ENCODE results near the gene RAMACL. TPM values are rescaled to one million over a fixed set of nuclear protein-coding genes. Genes with fewer than 3 reads are reported as not detected.

RAMACL gene
- total and polyA plus RNA-seq, 2 donors (not counting 1 experiment from before 2014, with no cell fraction given), result 0.22 to 5.0 TPM

DNA sequence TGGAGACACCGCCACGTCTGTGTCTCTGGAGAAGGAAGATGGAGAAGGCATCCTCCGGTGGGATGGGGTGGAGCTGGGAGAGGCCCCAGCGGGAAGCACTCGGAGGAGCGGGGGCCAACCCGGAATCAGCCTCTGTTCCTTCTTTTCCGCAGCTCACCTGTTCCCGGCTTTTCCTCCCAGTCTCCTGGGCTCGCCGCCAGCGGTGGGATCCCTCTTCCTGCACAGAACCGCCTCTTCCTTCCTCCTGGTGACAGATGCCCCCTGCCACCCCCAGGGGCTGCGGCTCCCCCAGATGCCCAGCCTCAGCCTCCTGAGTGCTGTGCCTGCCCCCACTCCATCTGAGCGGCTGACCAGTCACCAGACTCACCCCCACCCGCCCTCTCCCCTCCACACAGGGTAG, 23.3 kb downstream of the RAMACL start:
- no peak for DNase-seq (ENCODE audit: low read depth in 2 of 2)
- no peak overlapping the region for H3K4me2 ChIP-seq (ENCODE audit: extremely low read depth, insufficient read depth, low read length)
- H3K36me3 ChIP-seq (ENCODE audit: control insufficient read depth, insufficient read depth, low read length), result no peaks in the 10 kb centered on the region
- H3K9me3 ChIP-seq (ENCODE audit: control insufficient read depth, insufficient read depth, low read depth, low read length), result no peaks in the 10 kb centered on the region
- H3K4me1 ChIP-seq (ENCODE audit: control insufficient read depth, extremely low read depth, insufficient read depth, low read length), result peaks cover 33% of the 10 kb centered on the region
- H3K27me3 ChIP-seq (ENCODE audit: control insufficient read depth, insufficient read depth, low read length), result no peaks in the 10 kb centered on the region
- H3K79me2 ChIP-seq (ENCODE audit: control insufficient read depth, insufficient read depth, low read length), result peaks cover 6% of the 10 kb centered on the region
- no peaks in the 10 kb centered on the region for H4K20me1 ChIP-seq (ENCODE audit: control insufficient read depth, extremely low read depth, insufficient read depth, low read length)
- H2AFZ ChIP-seq (ENCODE audit: low read length), result no peak overlapping the region
- H3K9ac ChIP-seq (ENCODE audit: insufficient read depth, low read length), result no peak overlapping the region
- no peak overlapping the region for H3K27ac ChIP-seq (ENCODE audit: insufficient read depth, low read length)
- TF ChIP-seq, protein P1, sequence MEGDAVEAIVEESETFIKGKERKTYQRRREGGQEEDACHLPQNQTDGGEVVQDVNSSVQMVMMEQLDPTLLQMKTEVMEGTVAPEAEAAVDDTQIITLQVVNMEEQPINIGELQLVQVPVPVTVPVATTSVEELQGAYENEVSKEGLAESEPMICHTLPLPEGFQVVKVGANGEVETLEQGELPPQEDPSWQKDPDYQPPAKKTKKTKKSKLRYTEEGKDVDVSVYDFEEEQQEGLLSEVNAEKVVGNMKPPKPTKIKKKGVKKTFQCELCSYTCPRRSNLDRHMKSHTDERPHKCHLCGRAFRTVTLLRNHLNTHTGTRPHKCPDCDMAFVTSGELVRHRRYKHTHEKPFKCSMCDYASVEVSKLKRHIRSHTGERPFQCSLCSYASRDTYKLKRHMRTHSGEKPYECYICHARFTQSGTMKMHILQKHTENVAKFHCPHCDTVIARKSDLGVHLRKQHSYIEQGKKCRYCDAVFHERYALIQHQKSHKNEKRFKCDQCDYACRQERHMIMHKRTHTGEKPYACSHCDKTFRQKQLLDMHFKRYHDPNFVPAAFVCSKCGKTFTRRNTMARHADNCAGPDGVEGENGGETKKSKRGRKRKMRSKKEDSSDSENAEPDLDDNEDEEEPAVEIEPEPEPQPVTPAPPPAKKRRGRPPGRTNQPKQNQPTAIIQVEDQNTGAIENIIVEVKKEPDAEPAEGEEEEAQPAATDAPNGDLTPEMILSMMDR (conservative IDR thresholded peaks at IDR 0.05 in 1 of 2, IDR thresholded peaks at IDR 0.05 in 1 of 2; ENCODE audit: low read depth in 1 of 2, low read length in 2 of 2), result no peak
- no peak for TF ChIP-seq EZH2 (IDR thresholded peaks at IDR 0.05; ENCODE audit: low read length, missing control alignments)
- H3K4me3 ChIP-seq (replicated peaks in 1 of 4; ENCODE audit: control extremely low read depth in 1 of 4, insufficient read depth in 1 of 4, low read depth in 3 of 4, low read length in 4 of 4), result no peak overlapping the region

DNA sequence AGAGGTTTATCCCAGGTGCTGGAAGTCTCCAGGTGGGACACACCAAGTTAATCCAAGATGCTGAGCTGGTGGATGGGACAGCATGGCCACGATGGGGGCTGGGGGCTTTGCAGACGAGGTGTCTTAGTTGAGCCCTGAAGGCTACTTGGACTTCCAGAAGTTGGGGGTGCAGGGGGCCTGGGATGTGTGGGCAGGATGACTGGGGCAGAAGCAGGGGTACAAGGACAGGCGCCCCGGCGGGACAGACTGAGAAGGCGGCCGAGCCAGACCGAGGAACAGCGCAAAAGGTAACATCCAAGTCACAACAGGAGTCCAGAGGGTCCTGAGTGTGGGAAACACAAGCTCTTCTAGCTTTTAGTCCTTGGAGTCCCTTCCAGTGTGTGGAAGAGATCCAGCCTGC, 23.8 kb downstream of the RAMACL start:
- H3K4me2 ChIP-seq (ENCODE audit: extremely low read depth, insufficient read depth, low read length), result no peak overlapping the region
- no peak overlapping the region for H3K9ac ChIP-seq (ENCODE audit: insufficient read depth, low read length)
- no peak for TF ChIP-seq EZH2 (IDR thresholded peaks at IDR 0.05; ENCODE audit: low read length, missing control alignments)
- TF ChIP-seq, protein P1 (conservative IDR thresholded peaks at IDR 0.05 in 1 of 2, IDR thresholded peaks at IDR 0.05 in 1 of 2; ENCODE audit: low read depth in 1 of 2, low read length in 2 of 2), result no peak
- H3K9me3 ChIP-seq (ENCODE audit: control insufficient read depth, insufficient read depth, low read depth, low read length), result no peaks in the 10 kb centered on the region
- peak overlapping the region; percentile 13 for H3K27ac ChIP-seq (ENCODE audit: insufficient read depth, low read length)
- H4K20me1 ChIP-seq (ENCODE audit: control insufficient read depth, extremely low read depth, insufficient read depth, low read length), result no peaks in the 10 kb centered on the region
- H3K4me3 ChIP-seq (replicated peaks in 1 of 4; ENCODE audit: control extremely low read depth in 1 of 4, insufficient read depth in 1 of 4, low read depth in 3 of 4, low read length in 4 of 4), result no peak overlapping the region
- H3K36me3 ChIP-seq (ENCODE audit: control insufficient read depth, insufficient read depth, low read length), result no peaks in the 10 kb centered on the region
- H3K4me1 ChIP-seq (ENCODE audit: control insufficient read depth, extremely low read depth, insufficient read depth, low read length), result peaks cover 33% of the 10 kb centered on the region
- no peak for DNase-seq (ENCODE audit: low read depth in 2 of 2)
- H2AFZ ChIP-seq (ENCODE audit: low read length), result no peak overlapping the region
- no peaks in the 10 kb centered on the region for H3K27me3 ChIP-seq (ENCODE audit: control insufficient read depth, insufficient read depth, low read length)
- H3K79me2 ChIP-seq (ENCODE audit: control insufficient read depth, insufficient read depth, low read length), result peaks cover 6% of the 10 kb centered on the region

DNA sequence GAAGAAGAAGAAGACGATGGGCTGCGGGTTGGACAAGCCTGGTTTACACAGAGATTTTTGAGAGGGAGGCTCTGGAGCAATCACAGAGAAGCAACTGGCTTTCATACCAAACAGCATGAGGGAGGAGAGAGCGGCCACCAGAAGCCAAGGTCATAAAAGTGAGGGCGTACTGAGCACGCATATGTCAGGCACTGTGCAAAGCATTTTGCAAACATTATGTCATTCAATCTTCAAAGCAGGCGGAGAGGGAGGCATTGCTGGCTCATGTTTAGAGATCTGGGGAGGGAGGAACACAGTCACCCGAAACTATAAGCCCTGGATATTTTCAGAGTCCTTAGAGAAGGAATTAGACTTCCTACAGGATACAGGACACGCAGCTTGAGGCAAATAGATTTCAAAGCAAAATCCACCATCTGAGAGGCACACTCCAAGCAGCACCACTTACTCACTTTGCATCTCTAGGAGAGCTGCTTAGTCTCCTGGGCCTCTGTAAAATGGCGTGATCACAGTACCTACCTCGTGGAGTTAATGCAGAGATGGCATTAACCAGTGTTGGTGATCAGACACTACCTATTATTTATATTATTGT, 24.6 kb downstream of the RAMACL start:
- Histone ChIP-seq H3K27ac (ENCODE audit: insufficient read depth, low read length) (peak overlapping the region; percentile 72), H3K9ac (ENCODE audit: insufficient read depth, low read length) (no peak overlapping the region), H4K20me1 (ENCODE audit: control insufficient read depth, extremely low read depth, insufficient read depth, low read length) (no peaks in the 10 kb centered on the region), H3K4me2 (ENCODE audit: extremely low read depth, insufficient read depth, low read length) (peak overlapping the region; percentile 32), H3K4me1 (ENCODE audit: control insufficient read depth, extremely low read depth, insufficient read depth, low read length) (peaks cover 29% of the 10 kb centered on the region), H3K4me3 (replicated peaks in 1 of 4; ENCODE audit: control extremely low read depth in 1 of 4, insufficient read depth in 1 of 4, low read depth in 3 of 4, low read length in 4 of 4) (peak overlapping the region in 1 of 4 experiments; percentile 1), H3K79me2 (ENCODE audit: control insufficient read depth, insufficient read depth, low read length) (peaks cover 6% of the 10 kb centered on the region), H2AFZ (ENCODE audit: low read length) (no peak overlapping the region), H3K27me3 (ENCODE audit: control insufficient read depth, insufficient read depth, low read length) (no peaks in the 10 kb centered on the region), H3K9me3 (ENCODE audit: control insufficient read depth, insufficient read depth, low read depth, low read length) (no peaks in the 10 kb centered on the region), H3K36me3 (ENCODE audit: control insufficient read depth, insufficient read depth, low read length) (no peaks in the 10 kb centered on the region)
- no peak for TF ChIP-seq EZH2 (IDR thresholded peaks at IDR 0.05; ENCODE audit: low read length, missing control alignments)
- TF ChIP-seq, protein P1 (conservative IDR thresholded peaks at IDR 0.05 in 1 of 2, IDR thresholded peaks at IDR 0.05 in 1 of 2; ENCODE audit: low read depth in 1 of 2, low read length in 2 of 2), result no peak
- peak in 1 of 2 donors; percentile 56 for DNase-seq (ENCODE audit: low read depth in 2 of 2)

Measured in fibroblast of lung (primary cell).